KMS-11 (cell line): ENCODE measurements around the gene HHLA2.

Source experiments
- H2AFZ ChIP-seq: fragments of 200-600 bp; sonication (generic); 2 replicates; pipeline ENCODE4 v1.6.1; 2016; ENCODE audit warnings: antibody characterized with exemption, mixed run types, low read depth
- H3K27ac ChIP-seq: fragments of 200-600 bp; sonication (generic); 2 replicates; pipeline ENCODE4 v1.6.1; 2016; ENCODE audit warnings: mild to moderate bottlenecking, mixed run types
- H3K27me3 ChIP-seq: fragments of 200-600 bp; sonication (generic); 2 replicates; pipeline ENCODE4 v1.6.1; 2017; ENCODE audit warnings: mild to moderate bottlenecking, low read depth, mixed run types, moderate library complexity; ENCODE audit not compliant: insufficient read depth
- H3K36me3 ChIP-seq: fragments of 200-600 bp; sonication (generic); 2 replicates; pipeline ENCODE4 v1.6.1; 2017; ENCODE audit warnings: mild to moderate bottlenecking, mixed run types; ENCODE audit not compliant: insufficient read depth
- H3K4me1 ChIP-seq: fragments of 200-600 bp; sonication (generic); 2 replicates; pipeline ENCODE4 v1.6.1; 2016; ENCODE audit warnings: mild to moderate bottlenecking, low read depth, mixed run types; ENCODE audit not compliant: poor library complexity, severe bottlenecking
- H3K4me2 ChIP-seq: fragments of 200-600 bp; sonication (generic); 2 replicates; pipeline ENCODE4 v1.7.0; 2016; ENCODE audit warnings: mild to moderate bottlenecking, mixed run types
- H3K4me3 ChIP-seq: fragments of 200-600 bp; sonication (generic); IDR thresholded peaks from 2 replicates; pipeline ENCODE4 v1.6.1; 2017; ENCODE audit warnings: low read depth, low read length, mixed read lengths; ENCODE audit not compliant: insufficient read depth
- H3K79me2 ChIP-seq: fragments of 200-600 bp; sonication (generic); 2 replicates; pipeline ENCODE4 v1.6.1; 2016; ENCODE audit warnings: low read depth, mixed run types; ENCODE audit not compliant: insufficient read depth
- H3K9ac ChIP-seq: fragments of 200-600 bp; sonication (generic); 2 replicates; pipeline ENCODE4 v1.6.1; 2016; ENCODE audit warnings: mild to moderate bottlenecking, mixed run types
- H4K20me1 ChIP-seq: fragments of 200-600 bp; sonication (generic); 2 replicates; pipeline ENCODE4 v1.6.1; 2016; ENCODE audit warnings: mild to moderate bottlenecking, mixed run types; ENCODE audit not compliant: insufficient read depth
- CTCF ChIP-seq: fragments of 200-600 bp; sonication (generic); conservative IDR thresholded peaks from 2 replicates; pipeline ENCODE4 v1.6.1; 2017; ENCODE audit warnings: low read depth, mild to moderate bottlenecking, antibody characterized with exemption, low read length, moderate library complexity, mixed read lengths

HHLA2 gene

GRCh38 chr3:108295421-108296175 lies 750 bp upstream of the HHLA2 start:
- Histone ChIP-seq H2AFZ (no peak overlapping the region), H3K4me2 (no peak overlapping the region), H3K4me3 (no peak overlapping the region), H4K20me1 (no peaks in the 10 kb centered on the region), H3K4me1 (peaks cover 34% of the 10 kb centered on the region), H3K27ac (no peak overlapping the region), H3K9ac (no peak overlapping the region), H3K79me2 (no peaks in the 10 kb centered on the region), H3K27me3 (no peaks in the 10 kb centered on the region; the same call in 1 of the 2 replicates), H3K36me3 (no peaks in the 10 kb centered on the region)
- TF ChIP-seq CTCF = no peak

GRCh38 chr3:108297647-108298046 lies 1.3 kb downstream of the HHLA2 start:
- no peaks in the 10 kb centered on the region for H3K79me2 ChIP-seq
- H3K4me1 ChIP-seq = peaks cover 23% of the 10 kb centered on the region
- H3K4me2 ChIP-seq = no peak overlapping the region
- no peaks in the 10 kb centered on the region for H3K36me3 ChIP-seq
- no peak overlapping the region for H3K9ac ChIP-seq
- no peaks in the 10 kb centered on the region for H4K20me1 ChIP-seq
- TF ChIP-seq CTCF = no peak
- H3K27me3 ChIP-seq = no peaks in the 10 kb centered on the region; the same call in 1 of the 2 replicates
- no peak overlapping the region for H3K27ac ChIP-seq
- no peak overlapping the region for H2AFZ ChIP-seq
- no peak overlapping the region for H3K4me3 ChIP-seq

- Histone ChIP-seq H3K27ac (no peak overlapping the region), H3K4me3 (no peak overlapping the region), H3K27me3 (no peaks in the 10 kb centered on the region), H3K4me2 (no peak overlapping the region), H3K79me2 (no peaks in the 10 kb centered on the region), H3K4me1 (peaks cover 19% of the 10 kb centered on the region), H3K9ac (no peak overlapping the region), H3K36me3 (no peaks in the 10 kb centered on the region), H2AFZ (no peak overlapping the region), H4K20me1 (no peaks in the 10 kb centered on the region)
- TF ChIP-seq CTCF = no peak
These were observed 1.7 kb downstream of the HHLA2 start for GRCh38 chr3:108298056-108298455.

GRCh38 chr3:108300103-108300849 lies 3.9 kb downstream of the HHLA2 start:
- Histone ChIP-seq H3K36me3 (no peaks in the 10 kb centered on the region), H3K79me2 (no peaks in the 10 kb centered on the region), H3K4me3 (no peak overlapping the region), H3K27ac (no peak overlapping the region), H2AFZ (no peak overlapping the region), H3K4me1 (no peaks in the 10 kb centered on the region), H3K4me2 (no peak overlapping the region), H4K20me1 (no peaks in the 10 kb centered on the region), H3K27me3 (no peaks in the 10 kb centered on the region), H3K9ac (no peak overlapping the region)
- TF ChIP-seq CTCF = no peak
